Measurements from ENCODE around the gene INO80C.

DNA sequence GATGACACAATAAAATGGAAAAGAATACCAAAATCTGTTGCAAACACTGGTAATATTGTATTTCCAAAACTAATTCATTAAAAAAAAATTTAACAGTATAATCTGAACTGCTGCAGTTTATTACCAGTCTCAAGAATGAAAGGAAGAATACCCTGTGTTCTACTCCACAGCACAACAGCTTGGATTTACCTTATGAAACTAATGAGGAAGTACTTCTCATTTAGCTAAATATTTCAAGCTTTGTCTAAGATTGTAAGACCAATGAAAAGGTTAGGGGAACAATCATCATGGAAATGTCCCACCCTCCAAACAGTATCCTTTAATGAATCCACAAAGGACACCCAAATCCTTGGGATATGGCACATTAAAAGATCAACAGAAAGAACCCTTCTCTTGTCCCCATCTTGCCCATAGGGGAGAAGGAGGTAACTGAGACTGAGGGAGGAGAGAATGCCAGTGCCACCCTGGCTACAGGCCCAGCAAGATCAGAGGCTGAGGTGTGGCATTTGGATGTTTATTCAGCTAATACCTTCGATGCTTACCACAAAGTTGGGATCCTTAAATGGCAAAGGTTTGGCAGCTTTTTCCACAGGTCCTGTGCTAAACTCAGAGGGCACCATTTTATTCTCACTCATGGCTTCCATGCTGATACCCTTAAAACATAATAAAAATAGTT lies 17.7 kb downstream of the INO80C start:
- TF ChIP-seq POLR2A (IDR thresholded peaks at IDR 0.05; ENCODE audit: low read length): no peak
- no peak for TF ChIP-seq GATA1 (IDR thresholded peaks at IDR 0.05; ENCODE audit: low read depth, low read length)
